Epithelial cell of proximal tubule (primary cell): ENCODE results near the gene SCYGR6. TPM values are rescaled to one million over a fixed set of nuclear protein-coding genes. Genes with fewer than 3 reads are reported as not detected.
"Not testable (repeated sequence)": the region's sequence is repeated elsewhere in the genome, so short reads cannot be mapped to it uniquely, and the experiment has no call there.

ENCODE experiments used
- DNase-seq: peaks from one replicate; pipeline ENCODE4 v3.0.0-alpha.2; 2011; ENCODE audit warnings: low read depth
- H3K4me3 ChIP-seq: 2 replicates; pipeline ENCODE4 v1.5.1; 2011; ENCODE audit warnings: low read depth, mild to moderate bottlenecking, low read length
- CTCF ChIP-seq: conservative IDR thresholded peaks from 2 replicates; pipeline ENCODE4 v1.5.1; 2012; ENCODE audit warnings: low read depth, mild to moderate bottlenecking, low read length
- total RNA-seq: library from RNA; depleted of rRNA; stranded (reverse); fragments of >200 nt; gene quantifications from 2 replicates; pipeline ENCODE4 v1.2.3, GENCODE V29; 2015

The SCYGR6 gene
- total RNA-seq, 1 donor from 2014 or later = not detected

GRCh38 chr2:227739351-227739750, 14.8 kb upstream of the SCYGR6 start:
- no peak for TF ChIP-seq CTCF
- no peak for DNase-seq
- no peak overlapping the region for H3K4me3 ChIP-seq

GRCh38 chr2:227728035-227728434, 3.5 kb upstream of the SCYGR6 start, which contains the start of gene SCYGR7:
SCYGR7 (plus strand) TSS chr2:227728335; CDS start chr2:227728335, 0 bp downstream.
- H3K4me3 ChIP-seq = no peak within 1 kb of the TSS
- TF ChIP-seq CTCF = no peak
- DNase-seq = no peak

GRCh38 chr2:227722821-227723220, 1.7 kb downstream of the SCYGR6 start:
- not testable (repeated sequence) for H3K4me3 ChIP-seq, DNase-seq

- H3K4me3 ChIP-seq = no peak overlapping the region
- no peak for TF ChIP-seq CTCF
- DNase-seq = no peak
These were observed 3.9 kb downstream of the SCYGR6 start for GRCh38 chr2:227720680-227721079.

- DNase-seq = no peak
- no peak for TF ChIP-seq CTCF
- H3K4me3 ChIP-seq = no peak overlapping the region
These were observed 4.9 kb downstream of the SCYGR6 start for GRCh38 chr2:227719641-227720040.

GRCh38 chr2:227717687-227718567, 6.6 kb downstream of the SCYGR6 start, which contains the start of gene SLC19A3:
SLC19A3 (minus strand) TSS chr2:227718028; CDS start chr2:227702318, 15,710 bp downstream.
- peak within 1 kb of the TSS; percentile 60 for H3K4me3 ChIP-seq
- no peak for DNase-seq
- TF ChIP-seq CTCF = no peak

- no peak overlapping the region for H3K4me3 ChIP-seq
- no peak for DNase-seq
- TF ChIP-seq CTCF = no peak
These were observed 8.1 kb downstream of the SCYGR6 start for GRCh38 chr2:227716501-227716900.
